GM19328 (cell line): ENCODE measurements around the gene DNAH5.
"Not testable (repeated sequence)": the region's sequence is repeated elsewhere in the genome, so short reads cannot be mapped to it uniquely, and the experiment has no call there.

Experiments used
- ATAC-seq: cut with Tn5 transposase; IDR thresholded peaks from one replicate; pipeline ENCODE4 v1.9.1; 2021; ENCODE audit warnings: mild to moderate bottlenecking, moderate library complexity; ENCODE audit not compliant: unreplicated experiment

Gene DNAH5

DNA sequence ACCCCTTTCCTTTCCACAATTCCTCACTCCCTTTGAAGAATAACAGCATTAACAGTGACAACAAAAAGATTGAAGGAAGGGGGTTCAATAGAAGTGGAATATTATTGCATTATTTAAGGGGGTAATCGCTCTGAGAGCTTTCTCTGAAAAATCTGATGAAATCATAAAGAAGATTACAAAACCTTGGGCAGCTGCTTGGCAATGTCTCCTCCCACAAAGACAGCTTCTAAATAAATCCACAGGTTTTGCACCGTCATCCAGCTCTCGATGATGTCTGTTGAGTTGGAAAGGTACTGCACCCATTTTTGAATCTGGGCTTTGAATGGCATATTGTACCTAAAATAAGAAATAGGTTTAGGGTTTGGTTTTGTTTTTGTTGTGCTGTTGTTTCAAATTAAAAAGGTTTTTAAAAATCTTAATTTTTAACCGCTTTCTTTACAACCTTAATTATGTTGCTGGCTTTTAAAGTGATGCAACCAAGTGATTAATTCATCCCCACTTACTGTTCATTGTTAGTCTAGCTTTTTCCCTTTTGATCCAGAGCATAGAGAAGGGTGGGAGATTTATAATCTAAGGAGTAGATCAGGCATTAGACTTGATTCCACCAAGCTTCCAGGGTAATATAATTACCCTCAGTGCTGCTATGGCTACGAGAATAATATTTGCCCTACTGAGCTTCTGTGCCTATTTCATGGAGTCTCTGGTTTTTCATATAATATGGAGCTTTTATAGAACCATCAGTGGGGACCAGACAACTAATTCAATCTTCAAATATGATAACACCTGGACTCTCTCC lies 85.0 kb downstream of the DNAH5 start:
- ATAC-seq, result no peak

DNA sequence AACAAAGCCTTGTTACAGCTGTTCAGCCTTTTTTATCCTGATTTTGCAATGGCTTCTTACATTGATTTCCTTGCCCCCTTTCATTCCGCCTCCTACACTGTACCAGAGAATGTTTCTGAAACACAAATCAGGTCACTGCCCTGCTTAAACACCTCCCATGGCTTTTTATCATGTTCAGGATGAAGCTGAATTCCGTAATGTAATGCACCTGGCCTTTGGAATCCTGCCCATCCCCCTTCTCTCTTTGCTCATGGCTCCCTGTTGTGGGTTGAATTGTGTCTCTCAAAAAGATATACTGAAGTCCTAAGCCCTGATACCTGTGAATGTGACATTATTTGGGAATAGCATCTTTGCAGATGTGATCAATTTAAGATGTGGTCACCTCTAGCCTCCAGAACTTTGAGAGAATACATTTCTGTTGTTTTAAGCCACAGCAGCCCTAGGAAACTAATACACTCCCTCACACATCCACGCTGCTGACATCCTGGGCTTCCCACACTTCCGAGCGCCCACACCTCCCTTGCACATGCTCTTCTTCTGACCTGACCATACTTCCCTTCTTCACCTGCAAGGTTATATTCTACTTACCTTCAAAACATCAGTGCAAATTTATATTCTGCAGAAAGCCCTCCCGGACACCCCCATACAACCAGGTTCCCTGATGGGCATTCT lies 101.2 kb downstream of the DNAH5 start:
- ATAC-seq, result no peak

DNA sequence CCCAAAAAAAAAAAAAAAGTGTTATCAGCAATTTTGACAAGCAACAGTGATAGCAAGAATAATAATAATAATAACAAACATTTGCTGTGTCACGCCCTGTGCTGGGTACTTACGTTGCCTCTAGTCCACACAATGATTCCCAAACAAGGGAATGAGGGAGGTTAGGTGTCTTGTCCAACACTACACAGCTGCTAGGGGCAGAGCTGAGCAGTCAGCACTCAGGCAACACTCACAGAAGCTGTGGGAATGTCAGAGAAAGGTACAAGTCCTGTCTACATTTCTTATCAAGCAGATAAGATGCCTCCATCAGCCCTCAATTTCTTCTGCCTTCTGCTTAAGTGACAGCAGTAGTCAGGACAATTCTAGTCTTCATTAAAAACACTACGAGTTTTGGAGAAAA lies 111.0 kb downstream of the DNAH5 start:
- no peak for ATAC-seq

DNA sequence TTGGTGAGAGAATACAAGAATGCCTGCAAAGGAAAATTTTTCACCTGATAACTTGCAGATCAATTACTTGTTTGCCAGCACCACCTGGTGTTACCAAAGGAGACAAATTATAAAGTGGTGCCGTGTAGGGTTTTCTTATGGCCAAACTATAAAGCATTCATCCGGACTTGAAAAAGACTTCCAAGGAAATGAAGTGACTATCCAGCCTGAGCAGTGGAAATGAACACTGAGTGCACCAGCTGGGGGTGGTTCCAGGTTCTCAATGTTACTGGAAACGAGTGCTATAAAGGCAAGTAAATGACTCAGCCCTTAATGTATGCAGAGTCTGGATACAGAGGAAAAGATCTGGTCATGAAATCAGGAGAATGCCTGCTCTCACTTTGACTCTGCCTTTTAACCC lies 113.1 kb downstream of the DNAH5 start:
- no peak for ATAC-seq

DNA sequence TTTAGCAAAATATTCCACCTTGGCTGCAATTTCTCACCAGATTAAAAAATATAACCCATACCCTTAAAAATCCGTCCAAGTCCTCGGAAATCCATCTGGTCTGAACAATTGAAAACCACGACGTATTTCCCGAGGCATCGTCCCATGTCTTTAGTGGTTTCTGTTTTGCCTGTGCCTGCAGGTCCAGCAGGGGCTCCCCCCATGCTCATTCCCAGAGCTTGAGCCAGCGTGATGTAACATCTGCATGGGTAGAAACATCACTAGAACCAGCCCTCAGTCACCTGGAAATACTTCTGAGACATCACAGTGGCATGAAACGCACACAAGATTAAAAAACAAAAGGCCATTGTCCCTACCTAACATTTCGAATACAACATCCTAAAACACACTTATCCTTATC lies 114.0 kb downstream of the DNAH5 start:
- no peak for ATAC-seq

DNA sequence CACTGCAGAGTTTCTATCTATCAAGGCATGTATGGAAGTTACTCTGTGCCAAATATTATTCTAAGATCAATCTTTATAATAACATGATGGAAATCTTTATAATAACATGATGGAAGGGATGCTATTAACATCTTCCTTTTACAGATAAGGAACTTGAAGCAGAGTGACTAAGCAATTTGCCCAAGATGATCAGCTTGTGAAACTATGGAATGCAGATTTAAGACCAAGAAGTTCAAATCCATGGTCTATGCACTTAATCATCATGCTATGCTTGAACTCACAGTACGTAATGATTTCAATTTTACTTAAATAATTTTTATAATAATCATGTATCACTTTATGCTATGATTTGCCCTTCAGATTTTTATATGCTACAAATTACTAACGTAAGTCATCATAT lies 123.1 kb downstream of the DNAH5 start:
- no peak for ATAC-seq

DNA sequence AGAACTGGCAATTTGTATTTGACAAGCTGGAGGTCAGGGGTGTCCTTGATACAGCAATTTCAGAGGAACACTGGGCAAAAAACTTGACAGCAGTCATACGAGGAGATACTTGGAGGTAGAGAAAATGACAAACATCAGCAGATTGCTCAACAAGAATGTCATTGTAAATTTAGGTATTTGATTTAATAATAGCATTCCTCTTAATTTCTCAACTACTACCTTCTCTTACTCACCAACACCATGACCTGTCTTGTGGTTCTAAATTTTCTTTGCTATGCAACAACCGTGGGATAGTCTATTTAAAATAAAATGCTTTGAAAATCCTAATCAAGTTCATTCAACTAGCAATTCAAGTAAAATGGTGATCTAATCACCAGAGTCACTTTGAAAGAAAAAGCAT lies 128.4 kb downstream of the DNAH5 start:
- ATAC-seq, result no peak

DNA sequence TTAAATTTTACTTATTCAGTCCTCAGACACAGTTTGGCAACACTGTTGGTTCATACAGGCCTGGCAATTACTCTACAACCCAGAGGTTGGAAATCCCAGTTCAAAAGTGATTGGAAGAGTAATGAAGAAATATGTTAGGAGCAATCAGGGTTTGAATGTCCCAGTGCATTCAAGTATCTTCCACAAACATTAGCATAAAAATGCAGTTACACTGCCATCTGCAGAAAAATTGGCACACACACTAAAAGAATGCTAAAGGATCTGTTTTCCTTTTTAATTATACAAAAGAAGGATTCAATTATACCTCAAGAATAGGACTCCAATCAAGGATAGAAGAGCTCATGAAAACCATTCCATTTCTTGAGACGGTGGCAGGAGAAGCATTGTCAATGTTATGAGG lies 130.2 kb downstream of the DNAH5 start:
- ATAC-seq, result no peak

DNA sequence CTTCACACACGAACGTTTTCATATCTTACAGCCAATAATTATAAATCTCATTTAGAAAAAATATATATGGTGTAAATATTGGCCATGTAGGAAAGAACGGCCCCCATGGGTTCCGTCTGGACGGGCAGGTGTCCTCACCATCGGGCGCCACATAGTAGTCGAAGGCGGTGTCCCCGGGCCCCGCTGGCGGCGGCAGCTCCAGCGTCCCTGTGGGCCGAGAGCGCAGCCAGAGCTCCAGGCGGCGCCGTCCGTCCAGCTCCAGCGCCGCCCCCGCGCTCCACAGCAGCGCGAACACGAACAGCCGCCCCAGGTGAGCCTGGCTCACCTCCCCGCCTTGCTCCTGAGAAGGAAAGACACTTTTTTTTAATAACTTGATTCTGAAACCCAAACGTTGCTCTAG lies 134.6 kb downstream of the DNAH5 start:
- ATAC-seq, result no peak

DNA sequence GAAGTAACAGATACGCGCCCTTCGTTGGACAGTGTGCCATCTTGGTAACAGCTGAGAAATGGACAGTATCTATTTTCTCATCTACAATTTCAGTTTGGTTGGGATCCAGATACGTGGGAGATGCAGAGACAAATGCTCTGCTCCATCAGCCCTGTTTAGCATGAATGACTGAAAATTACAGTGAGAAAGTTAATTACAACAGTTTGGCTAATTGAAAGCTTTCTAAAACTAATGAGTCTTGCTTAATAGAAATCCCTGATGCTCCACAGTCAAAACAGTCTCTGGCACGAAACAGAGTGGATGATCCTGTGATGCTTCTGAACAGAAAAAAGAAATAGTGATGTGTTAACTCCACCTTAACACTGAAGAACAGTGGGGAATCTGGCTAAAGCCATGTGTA lies 140.2 kb downstream of the DNAH5 start:
- ATAC-seq, result no peak

DNA sequence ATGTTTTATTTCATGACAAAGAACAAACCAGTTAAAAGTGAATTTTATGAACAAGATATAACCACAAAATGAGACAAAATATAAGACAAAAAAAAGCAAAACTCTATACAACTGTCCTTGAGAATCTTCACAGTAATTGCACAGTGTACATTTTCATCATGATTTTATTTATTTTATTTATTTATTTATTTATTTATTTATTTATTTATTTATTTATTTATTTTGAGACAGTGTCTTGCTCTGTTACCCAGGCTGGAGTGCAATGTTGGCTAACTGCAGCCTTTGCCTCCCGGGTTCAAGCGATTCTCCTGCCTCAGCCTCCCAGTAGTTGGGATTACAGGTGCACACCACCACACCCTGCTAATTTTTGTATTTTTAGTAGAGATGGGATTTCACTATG lies 145.9 kb downstream of the DNAH5 start:
- not testable (repeated sequence) for ATAC-seq

DNA sequence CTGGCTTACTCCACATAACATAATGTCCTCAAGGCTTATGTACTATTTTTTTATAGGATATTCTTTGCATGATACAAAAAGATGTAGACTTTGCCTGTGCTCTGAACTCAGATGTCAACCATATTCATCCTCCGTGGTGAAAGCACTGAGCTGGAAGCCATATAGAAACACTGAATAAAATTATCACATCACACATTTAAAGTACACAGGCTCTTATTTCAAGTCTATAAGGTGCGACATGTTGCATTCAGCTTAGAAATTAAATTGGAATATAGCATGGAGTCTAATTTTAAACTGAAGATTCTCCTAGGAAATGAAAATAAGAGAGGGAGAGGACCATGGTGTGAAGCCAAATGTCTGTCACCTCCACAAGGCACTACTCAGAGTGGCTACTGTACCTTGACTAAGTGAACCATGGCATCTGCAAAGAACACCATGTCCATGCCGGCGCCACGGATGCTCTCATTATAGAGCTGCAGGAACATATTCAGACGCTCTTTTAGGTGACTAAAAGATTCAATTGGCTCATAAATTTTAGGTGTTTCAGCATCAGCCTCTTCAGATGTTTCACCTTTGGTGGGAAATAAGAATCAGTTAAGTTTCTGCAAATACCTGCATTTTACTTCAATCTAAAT lies 158.6 kb downstream of the DNAH5 start:
- no peak for ATAC-seq

DNA sequence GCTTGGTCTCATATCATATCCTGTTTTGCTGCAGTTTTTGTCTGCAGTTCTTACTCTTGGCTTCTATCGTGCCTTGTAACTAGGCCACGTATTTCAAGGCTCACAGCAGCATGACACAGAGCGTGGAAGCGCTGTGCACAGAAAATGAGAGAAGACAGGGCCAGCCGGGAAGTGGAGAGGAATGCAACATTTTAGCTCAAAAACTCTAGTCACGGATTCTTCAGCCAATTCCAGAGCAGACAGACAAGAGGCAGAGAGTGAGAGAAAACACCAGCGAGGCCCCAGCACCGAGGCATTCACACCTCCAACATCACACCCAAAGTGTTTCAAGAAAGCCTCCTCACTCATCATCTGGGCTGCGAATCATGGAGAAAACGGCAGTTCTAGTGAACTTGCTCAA lies 160.8 kb downstream of the DNAH5 start:
- no peak for ATAC-seq

DNA sequence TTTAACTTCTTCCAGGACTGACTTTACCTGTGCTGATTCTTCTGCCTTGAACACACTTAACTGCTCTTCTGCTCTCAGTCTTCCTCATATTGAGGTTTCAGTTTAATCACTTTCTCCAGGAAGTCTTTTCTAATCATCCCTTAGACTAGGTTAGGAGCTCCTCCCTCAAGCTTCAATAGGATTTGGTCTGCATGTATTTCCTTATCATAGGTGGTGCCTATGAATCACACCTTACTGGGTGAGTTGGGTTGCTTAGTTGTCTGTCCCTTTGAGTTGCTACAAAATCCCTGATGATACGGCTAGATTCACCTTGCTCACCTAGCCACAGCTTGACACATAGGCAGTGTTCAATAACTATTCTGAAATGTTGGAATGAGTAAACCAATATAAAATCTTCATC lies 164.4 kb downstream of the DNAH5 start:
- no peak for ATAC-seq

DNA sequence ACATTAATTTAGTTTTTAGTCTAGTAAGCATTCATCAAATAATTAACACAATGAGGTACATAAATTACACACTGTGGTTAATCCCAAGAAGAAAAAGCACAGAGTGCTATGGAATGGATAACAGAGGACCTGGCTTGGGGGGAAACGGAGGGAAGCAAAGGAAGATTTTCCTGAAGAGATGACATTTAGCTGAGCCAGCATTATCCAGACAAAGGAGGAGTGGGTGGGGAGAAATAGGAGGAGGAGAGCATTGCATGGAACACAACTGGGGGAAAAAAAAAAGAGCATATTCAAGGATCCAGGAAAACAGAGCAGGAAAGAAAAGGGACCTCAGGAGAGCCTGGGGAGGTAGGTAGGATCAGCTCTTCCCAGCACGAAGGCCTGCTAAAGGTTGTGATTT lies 170.8 kb downstream of the DNAH5 start:
- no peak for ATAC-seq

DNA sequence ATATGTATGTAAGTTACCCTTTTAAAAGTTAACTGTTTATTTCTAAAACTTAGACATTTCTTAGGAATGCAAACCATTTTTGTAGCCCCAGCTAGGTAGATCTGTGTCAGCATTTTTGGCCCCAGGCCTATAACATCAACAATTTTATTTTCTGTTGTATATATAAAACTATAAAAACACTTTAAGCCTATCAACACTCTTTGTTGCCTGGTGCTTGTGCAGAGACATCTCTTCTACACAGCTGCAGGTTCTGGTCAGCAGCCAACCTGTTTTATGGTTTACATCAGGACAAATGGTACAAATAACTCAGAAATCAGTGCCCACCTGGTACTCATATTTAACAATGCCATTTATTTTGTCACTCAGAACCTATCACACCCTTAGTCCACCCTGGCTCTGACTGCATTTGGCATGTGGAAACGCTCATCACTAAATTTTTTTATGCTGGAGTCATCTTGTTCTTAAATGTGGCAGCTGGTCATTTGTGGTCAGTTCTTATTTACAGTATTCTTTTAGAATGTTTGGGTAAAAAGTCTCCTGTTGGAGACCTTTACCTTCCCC lies 173.4 kb downstream of the DNAH5 start:
- ATAC-seq, result no peak

DNA sequence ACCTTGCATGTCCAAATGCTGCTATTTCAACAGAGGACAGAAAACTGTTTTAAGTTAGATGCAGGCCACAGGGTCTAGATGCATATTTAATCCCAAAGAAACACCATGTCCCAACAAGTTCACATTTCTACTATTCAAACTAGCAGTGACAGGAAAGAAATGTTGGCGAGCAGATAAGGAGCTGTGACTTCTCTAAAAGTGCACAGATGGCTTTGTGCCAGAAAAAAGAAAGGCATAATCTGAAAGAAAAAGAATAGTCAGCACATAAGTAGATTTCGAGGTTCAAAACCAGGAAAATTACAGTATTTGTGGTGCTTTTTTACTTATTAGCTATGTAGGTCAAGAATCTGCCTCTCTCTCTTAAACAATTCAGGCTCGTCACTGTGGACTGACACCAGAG lies 178.3 kb downstream of the DNAH5 start:
- no peak for ATAC-seq

DNA sequence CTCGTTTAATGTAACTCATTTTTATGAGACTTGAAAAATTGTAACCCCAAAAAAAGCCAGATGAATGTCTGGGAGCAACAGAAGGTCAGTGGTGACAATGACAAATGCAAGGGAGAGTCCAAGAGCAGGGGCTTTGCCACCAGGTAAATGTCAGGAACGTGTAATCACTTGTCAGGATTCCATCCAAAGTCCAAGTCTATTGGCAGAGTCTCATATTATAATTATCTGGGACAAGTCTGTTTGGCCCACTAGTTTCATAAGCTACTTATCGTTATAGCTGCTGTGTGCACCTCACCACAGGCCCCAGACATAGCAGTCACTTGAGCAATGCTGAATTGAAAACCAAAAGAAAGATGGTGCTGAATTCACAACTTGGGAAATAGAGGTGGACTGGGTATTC lies 180.8 kb downstream of the DNAH5 start:
- ATAC-seq, result no peak

DNA sequence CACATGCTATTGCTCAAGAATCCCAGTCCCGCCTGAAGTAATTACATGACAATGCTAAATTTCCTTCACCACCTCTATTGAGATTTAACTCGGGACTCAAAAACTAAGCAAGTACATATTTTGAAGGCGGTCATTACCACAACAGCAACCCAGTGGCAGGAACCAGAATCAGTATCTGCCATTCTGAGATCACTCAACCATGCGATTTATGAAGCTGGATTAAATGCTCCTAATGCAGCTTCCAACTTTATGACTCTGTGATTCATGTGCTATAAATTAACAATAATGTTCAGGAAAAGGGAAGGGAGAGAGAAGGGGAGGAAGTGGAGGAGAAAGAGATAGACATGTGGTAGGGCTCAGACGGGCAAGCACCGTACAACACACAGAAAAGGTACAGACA lies 194.7 kb downstream of the DNAH5 start:
- no peak for ATAC-seq

DNA sequence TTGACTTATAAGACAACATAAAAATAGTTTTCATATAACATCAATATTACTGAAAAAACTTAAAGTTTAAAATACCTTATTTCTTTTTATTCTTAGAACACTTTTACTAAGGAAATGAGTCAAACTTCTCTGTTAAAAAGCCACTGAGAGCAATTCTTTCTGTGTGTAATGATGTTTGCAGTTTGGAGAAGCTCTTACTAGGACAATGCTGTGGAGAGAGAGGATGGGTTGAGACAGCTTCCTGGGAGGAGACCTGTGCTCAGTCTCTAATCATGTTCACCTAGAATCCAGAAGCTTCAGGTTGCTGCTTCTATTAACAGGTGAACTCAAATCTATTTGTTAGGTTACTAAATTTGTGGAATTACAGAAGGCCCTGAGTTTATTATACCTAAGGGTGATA lies 198.5 kb downstream of the DNAH5 start:
- ATAC-seq, result no peak

DNA sequence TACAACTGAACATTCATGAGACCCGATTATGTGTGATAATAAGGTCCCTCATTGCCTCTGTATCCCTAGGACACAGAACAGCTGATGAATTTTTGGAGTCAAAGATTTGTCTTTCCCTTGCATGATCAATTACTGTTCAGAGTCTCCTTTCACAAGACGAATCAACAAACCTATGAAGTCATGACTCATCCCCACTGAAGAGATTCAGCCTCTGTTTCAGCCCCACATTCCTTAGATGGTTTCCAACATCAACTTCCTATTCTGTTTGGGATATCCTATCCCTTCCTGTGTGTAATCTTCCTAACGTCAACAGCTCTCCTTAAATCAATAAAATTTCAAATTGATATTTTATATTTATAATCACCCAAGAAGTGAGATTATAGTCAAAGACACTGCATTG lies 199.0 kb downstream of the DNAH5 start:
- no peak for ATAC-seq

DNA sequence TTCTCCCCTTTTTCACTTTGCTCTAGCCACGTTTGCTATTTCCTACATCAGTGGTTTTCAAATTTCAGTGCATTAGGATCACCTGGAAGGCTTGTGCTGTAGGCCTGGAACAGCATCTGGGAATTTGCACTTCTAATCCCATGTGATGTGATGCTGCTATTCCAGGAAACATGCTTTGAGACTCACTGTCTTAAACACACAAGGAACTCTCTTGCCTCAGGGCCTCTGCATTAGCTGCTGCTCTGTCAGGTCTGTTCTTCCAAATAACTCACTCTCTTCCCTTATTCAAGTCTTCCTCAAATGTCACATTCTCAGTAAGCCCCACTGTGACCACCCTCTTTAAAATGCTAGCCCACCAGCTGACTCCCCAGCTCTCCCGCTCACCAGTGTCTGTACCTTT lies 204.0 kb downstream of the DNAH5 start:
- ATAC-seq, result no peak
